Measurements from ENCODE around the gene MPPED1.

- TF ChIP-seq CTCF (IDR thresholded peaks at IDR 0.05) (no peak), ZFX (IDR thresholded peaks at IDR 0.05; ENCODE audit: borderline replicate concordance) (no peak)
Measured at GRCh38 chr22:43377548-43377895, 34.3 kb upstream of the MPPED1 start.
